Osteoblast (primary cell): ENCODE results near the gene AUTS2. TPM values are rescaled to one million over a fixed set of nuclear protein-coding genes. Genes with fewer than 3 reads are reported as not detected.

Source experiments
- DNase-seq: peaks from one replicate; pipeline ENCODE4 v3.0.0; 2011; ENCODE audit warnings: low spot score, mixed read lengths; ENCODE audit not compliant: insufficient read length; ENCODE audit errors: missing footprints
- H2AFZ ChIP-seq: 2 replicates; pipeline ENCODE4 v1.6.0; 2011; ENCODE audit warnings: mild to moderate bottlenecking, low read length
- H3K27ac ChIP-seq: 2 replicates; pipeline ENCODE4 v1.5.1; 2011; ENCODE audit warnings: mild to moderate bottlenecking, low read depth, low read length, moderate library complexity
- H3K27me3 ChIP-seq: 2 replicates; pipeline ENCODE4 v1.6.0; 2012; ENCODE audit warnings: mild to moderate bottlenecking, control low read depth, inconsistent platforms, low read length, moderate library complexity; ENCODE audit not compliant: insufficient read depth
- H3K36me3 ChIP-seq: 2 replicates; pipeline ENCODE4 v1.5.1; 2011; ENCODE audit warnings: mild to moderate bottlenecking, low read length, control low read depth, moderate library complexity; ENCODE audit not compliant: insufficient read depth
- H3K4me1 ChIP-seq: 2 replicates; pipeline ENCODE4 v1.5.1; 2011; ENCODE audit warnings: mild to moderate bottlenecking, low read length, control low read depth, moderate library complexity; ENCODE audit not compliant: insufficient read depth
- H3K4me2 ChIP-seq: 2 replicates; pipeline ENCODE4 v1.6.0; 2011; ENCODE audit warnings: mild to moderate bottlenecking, low read length; ENCODE audit not compliant: insufficient read depth
- H3K4me3 ChIP-seq: fragments of 200-600 bp; sonication (generic); 3 replicates; pipeline ENCODE4 v1.5.1; 2012; ENCODE audit warnings: mild to moderate bottlenecking, low read length, inconsistent platforms; ENCODE audit not compliant: insufficient read depth
- H3K79me2 ChIP-seq: 2 replicates; pipeline ENCODE4 v1.6.0; 2012; ENCODE audit warnings: mild to moderate bottlenecking, low read length, control low read depth, inconsistent platforms; ENCODE audit not compliant: insufficient read depth
- H3K9me3 ChIP-seq: 2 replicates; pipeline ENCODE4 v1.5.1; 2011; ENCODE audit warnings: low read depth, low read length, control low read depth
- H4K20me1 ChIP-seq: 2 replicates; pipeline ENCODE4 v1.6.0; 2012; ENCODE audit warnings: mild to moderate bottlenecking, low read length, control low read depth; ENCODE audit not compliant: insufficient read depth
- CTCF ChIP-seq: IDR thresholded peaks from 2 replicates; pipeline ENCODE4 v1.5.1; 2011; ENCODE audit warnings: mild to moderate bottlenecking, low read depth, low read length, moderate library complexity; ENCODE audit errors: extremely low read depth
- total RNA-seq: library from RNA; depleted of rRNA; stranded (reverse); fragments of >200 nt; gene quantifications from 2 replicates; pipeline ENCODE4 v1.2.3, GENCODE V29; 2012

The AUTS2 gene
- total RNA-seq, 1 donor: 15.2 TPM

DNA sequence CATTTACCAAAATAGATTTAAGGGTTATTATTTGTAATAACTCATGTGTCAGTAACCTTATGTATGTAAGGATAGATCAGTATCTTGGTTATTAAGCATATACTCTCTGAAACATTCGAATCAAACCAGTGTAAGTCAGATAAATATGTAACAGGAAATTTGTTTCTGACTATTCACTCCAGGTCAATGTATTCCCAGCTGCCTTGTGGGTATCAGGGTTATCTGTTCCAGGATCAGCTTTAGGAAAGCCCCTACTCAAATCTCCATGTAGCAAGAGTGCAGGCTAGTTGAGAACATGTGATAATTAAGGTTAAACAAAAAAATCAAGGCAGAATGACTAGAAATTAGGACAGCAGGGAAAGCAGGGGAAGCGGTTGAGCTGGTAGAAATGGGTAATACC lies 201.7 kb downstream of the AUTS2 start:
- Histone ChIP-seq H3K27ac (no peak overlapping the region), H3K36me3 (no peaks in the 10 kb centered on the region), H3K4me2 (peak overlapping the region; percentile 3), H3K4me3 (no peak overlapping the region), H3K4me1 (peaks cover 7% of the 10 kb centered on the region), H3K9me3 (no peaks in the 10 kb centered on the region), H2AFZ (no peak overlapping the region), H3K27me3 (no peaks in the 10 kb centered on the region), H3K79me2 (no peaks in the 10 kb centered on the region), H4K20me1 (no peaks in the 10 kb centered on the region)
- no peak for TF ChIP-seq CTCF
- no peak for DNase-seq

DNA sequence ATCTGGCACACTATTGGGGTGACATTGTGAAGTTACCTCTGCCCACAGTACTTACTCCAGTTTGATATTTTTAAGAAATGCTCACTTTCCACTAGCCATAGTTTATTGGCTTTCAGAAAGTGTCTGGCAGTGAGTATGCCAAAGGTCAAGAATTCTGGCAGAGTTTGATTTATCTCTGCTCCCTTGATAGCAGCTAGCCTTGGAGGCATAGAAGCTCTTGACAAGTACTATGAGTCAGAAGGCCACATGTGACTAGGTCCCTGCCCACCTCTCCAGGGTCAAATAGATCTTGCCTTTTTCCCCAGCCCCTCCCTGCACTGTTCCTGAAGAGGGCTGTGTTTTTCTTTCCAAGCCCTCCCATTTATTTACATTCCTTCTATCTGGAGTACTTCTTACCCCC lies 202.2 kb downstream of the AUTS2 start:
- TF ChIP-seq CTCF: no peak
- H3K27me3 ChIP-seq: no peaks in the 10 kb centered on the region
- H4K20me1 ChIP-seq: no peaks in the 10 kb centered on the region
- H2AFZ ChIP-seq: no peak overlapping the region
- no peak overlapping the region for H3K4me3 ChIP-seq
- H3K4me2 ChIP-seq: peak overlapping the region; percentile 3
- H3K36me3 ChIP-seq: no peaks in the 10 kb centered on the region
- peaks cover 7% of the 10 kb centered on the region for H3K4me1 ChIP-seq
- H3K9me3 ChIP-seq: no peaks in the 10 kb centered on the region
- no peak for DNase-seq
- no peaks in the 10 kb centered on the region for H3K79me2 ChIP-seq
- H3K27ac ChIP-seq: no peak overlapping the region

DNA sequence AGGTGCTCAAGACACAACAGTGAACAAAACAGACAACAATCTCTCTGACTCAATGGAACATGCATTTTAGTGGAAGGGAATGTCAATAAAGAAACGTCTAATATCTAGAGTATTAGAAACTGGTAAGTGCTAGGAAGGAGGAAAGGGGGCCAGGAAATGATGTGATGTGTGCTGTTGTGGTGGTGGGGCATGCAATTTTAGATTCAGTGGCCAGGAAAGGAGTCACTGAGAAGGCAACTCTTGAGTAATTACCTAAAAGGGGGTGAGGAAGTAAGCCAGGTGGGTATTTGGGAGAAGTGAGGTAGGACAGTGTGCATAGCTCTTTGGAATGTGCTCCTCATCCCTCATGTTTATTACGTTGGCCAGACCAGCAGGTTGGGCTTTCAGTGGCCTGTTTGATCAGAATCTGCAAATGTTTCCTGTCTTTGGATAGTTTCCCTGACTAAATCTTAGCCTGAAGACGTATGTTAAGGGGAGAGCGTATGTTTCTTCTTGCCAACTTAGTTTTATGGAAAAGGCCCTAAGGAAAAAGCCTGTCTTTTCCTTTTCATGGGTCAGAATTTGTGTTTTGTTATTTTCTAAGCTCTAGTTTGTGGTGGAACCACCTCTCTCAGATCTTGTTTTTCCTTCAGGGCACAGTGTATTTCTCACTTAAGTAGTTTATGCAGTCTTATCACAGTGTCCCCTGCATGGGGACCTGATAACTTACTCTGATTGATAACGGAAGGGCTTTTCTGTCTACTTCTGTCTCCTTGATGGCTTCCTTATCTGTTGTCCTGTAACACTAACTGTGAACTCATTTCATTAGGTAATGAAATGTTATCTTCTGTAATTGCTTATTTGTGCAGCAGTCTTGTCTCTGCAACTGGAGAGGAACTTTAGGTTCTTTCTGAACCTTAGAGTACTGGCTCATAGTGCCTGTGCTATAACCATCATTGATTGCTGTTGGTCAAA lies 203.7 kb downstream of the AUTS2 start:
- no peaks in the 10 kb centered on the region for H3K9me3 ChIP-seq
- no peak overlapping the region for H3K4me2 ChIP-seq
- H2AFZ ChIP-seq: no peak overlapping the region
- H4K20me1 ChIP-seq: no peaks in the 10 kb centered on the region
- no peaks in the 10 kb centered on the region for H3K27me3 ChIP-seq
- DNase-seq: no peak
- no peak overlapping the region for H3K27ac ChIP-seq
- H3K4me3 ChIP-seq: no peak overlapping the region
- peaks cover 7% of the 10 kb centered on the region for H3K4me1 ChIP-seq
- no peaks in the 10 kb centered on the region for H3K36me3 ChIP-seq
- H3K79me2 ChIP-seq: no peaks in the 10 kb centered on the region
- TF ChIP-seq CTCF: no peak

DNA sequence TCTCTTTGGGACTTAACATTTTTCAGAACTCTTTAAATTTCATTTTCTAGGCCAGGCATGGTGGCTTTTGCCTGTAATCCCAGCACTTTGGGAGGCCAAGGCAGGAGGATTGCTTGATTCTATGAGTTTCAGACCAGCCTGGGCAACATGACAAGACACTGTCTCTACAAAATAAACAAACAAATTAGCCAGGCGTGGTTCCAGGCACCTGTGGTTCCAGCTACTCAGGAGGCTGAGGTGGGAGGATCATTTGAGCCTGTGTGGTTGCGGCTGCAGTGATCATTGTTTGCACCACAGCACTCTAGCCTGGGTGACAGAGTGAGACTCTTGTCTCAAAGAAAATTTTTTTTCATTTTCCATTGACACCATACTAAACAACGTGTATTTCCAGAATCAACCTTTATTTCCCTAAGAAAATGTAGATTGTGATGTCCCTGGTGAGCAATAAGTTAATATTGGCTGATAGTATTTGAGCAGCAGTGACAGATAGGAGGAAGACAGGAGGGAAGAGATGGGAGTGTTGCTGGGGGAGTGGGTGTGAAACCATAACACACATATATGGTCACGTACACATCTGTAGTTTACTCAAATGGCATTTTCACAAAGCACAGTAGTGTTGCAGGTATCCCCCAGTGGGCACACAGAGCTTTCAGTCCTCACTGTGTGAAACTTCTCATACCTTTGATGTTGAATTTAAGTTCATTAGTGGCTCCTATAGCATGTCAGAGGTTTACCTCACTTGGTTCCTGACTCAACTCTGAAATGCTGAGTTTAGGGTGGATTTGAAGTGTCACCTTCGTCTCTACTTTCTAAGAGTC lies 205.6 kb downstream of the AUTS2 start:
- H3K9me3 ChIP-seq: no peaks in the 10 kb centered on the region
- peaks cover 7% of the 10 kb centered on the region for H3K4me1 ChIP-seq
- no peak for TF ChIP-seq CTCF
- H2AFZ ChIP-seq: no peak overlapping the region
- DNase-seq: no peak
- no peak overlapping the region for H3K4me3 ChIP-seq
- no peaks in the 10 kb centered on the region for H4K20me1 ChIP-seq
- no peaks in the 10 kb centered on the region for H3K36me3 ChIP-seq
- H3K4me2 ChIP-seq: no peak overlapping the region
- H3K27ac ChIP-seq: no peak overlapping the region
- H3K79me2 ChIP-seq: no peaks in the 10 kb centered on the region
- no peaks in the 10 kb centered on the region for H3K27me3 ChIP-seq
